SH-SY5Y (cell line): ENCODE measurements around the gene IGF2R.

Experiments used
- GATA2 ChIP-seq: IDR thresholded peaks from 2 replicates; pipeline ENCODE4 v1.6.1; 2011; ENCODE audit warnings: mild to moderate bottlenecking, low read depth, low read length
- GATA3 ChIP-seq: IDR thresholded peaks from 2 replicates; pipeline ENCODE4 v1.6.1; 2011; ENCODE audit warnings: low read depth, mild to moderate bottlenecking, low read length, moderate library complexity

DNA sequence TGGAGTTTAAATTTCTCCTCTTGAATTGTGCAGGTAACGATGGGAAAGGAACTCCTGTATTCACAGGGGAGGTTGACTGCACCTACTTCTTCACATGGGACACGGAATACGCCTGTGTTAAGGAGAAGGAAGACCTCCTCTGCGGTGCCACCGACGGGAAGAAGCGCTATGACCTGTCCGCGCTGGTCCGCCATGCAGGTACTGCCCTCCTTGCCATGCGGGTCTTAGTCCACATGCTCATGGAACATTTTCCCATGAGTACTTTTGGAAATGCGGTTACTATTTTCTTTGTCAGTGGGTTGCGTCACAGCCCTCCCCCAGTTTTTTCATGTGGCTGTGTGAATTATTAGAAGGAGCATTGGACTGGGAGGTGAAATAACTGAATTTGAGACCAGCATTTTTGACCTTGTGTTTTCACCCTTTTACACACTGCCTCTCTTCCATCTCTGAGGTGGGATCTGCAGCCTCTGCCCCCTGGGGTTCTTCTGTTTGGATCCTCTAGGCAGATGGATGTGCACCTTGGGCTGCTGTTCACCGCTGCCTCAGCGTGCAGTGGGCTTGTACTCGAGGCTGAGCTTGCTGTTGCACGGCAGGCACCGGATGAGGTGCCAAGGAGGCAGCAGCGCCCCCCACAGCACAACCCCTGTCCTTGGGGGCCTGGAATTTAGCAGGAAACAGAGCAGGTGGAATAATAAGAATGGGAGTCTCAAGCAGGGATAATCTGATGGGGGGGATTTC, 71.8 kb downstream of the IGF2R start:
- TF ChIP-seq GATA3 (no peak), GATA2 (no peak)
